Liver (tissue), 9 donors: ENCODE measurements around the gene SERPIND1. TPM values are rescaled to one million over a fixed set of nuclear protein-coding genes. Genes with fewer than 3 reads are reported as not detected.

Experiments used
- DNase-seq: peaks from one replicate; pipeline ENCODE4 v3.0.0-alpha.2; 2017; ENCODE audit warnings: low spot score
- H3K27ac ChIP-seq, 2 donors: one replicate each; pipeline ENCODE4 v1.7.0; 2013; ENCODE audit warnings: inconsistent platforms in 2 of 2, low read length in 2 of 2, control low read depth in 1 of 2, low read depth in 1 of 2, mild to moderate bottlenecking in 1 of 2
- H3K27me3 ChIP-seq, 4 donors: one replicate each; pipeline versions ENCODE4 v1.6.1 to v1.7.0; 2013; ENCODE audit warnings: low read length in 3 of 4, inconsistent platforms in 1 of 4, mild to moderate bottlenecking in 1 of 4, moderate library complexity in 1 of 4; ENCODE audit not compliant: control insufficient read depth in 4 of 4, insufficient read depth in 4 of 4
- H3K36me3 ChIP-seq, 4 donors: one replicate each; pipeline versions ENCODE4 v1.6.1 to v1.7.0; 2013; ENCODE audit warnings: low read length in 3 of 4, mild to moderate bottlenecking in 3 of 4, low read depth in 1 of 4, moderate library complexity in 1 of 4; ENCODE audit not compliant: control insufficient read depth in 4 of 4, insufficient read depth in 3 of 4
- H3K4me1 ChIP-seq, 4 donors: one replicate each; pipeline versions ENCODE4 v1.6.1 to v1.7.0; 2013; ENCODE audit warnings: low read length in 3 of 4, mild to moderate bottlenecking in 3 of 4, moderate library complexity in 1 of 4; ENCODE audit not compliant: control insufficient read depth in 4 of 4, insufficient read depth in 4 of 4
- H3K4me3 ChIP-seq, 3 donors: one replicate each; pipeline versions ENCODE4 v1.6.1 to v1.7.0; 2013; ENCODE audit warnings: low read length in 3 of 3, control low read depth in 1 of 3, low read depth in 1 of 3, mild to moderate bottlenecking in 1 of 3
- H3K9ac ChIP-seq, 2 donors: one replicate each; pipeline ENCODE4 v1.7.0; 2013; ENCODE audit warnings: low read length in 2 of 2, mild to moderate bottlenecking in 2 of 2, moderate library complexity in 2 of 2, control low read depth in 1 of 2, low read depth in 1 of 2
- H3K9me3 ChIP-seq, 4 donors: one replicate each; pipeline versions ENCODE4 v1.6.1 to v1.7.0; 2013; ENCODE audit warnings: low read length in 3 of 4; ENCODE audit not compliant: control insufficient read depth in 4 of 4
- ATF3 ChIP-seq: IDR thresholded peaks from 2 replicates; pipeline ENCODE4 v1.6.1; 2016; ENCODE audit warnings: antibody characterized with exemption
- CTCF ChIP-seq: fragments of 150-350 bp; IDR thresholded peaks from 2 replicates; pipeline ENCODE4 v1.5.1; 2017; ENCODE audit warnings: improper control_type of control experiment, low read depth, low read length; ENCODE audit not compliant: missing input control
- EGR1 ChIP-seq, 2 donors: IDR thresholded peaks; 2 replicates each; pipeline ENCODE4 v1.6.1; 2016 to 2018; ENCODE audit warnings: antibody characterized with exemption in 2 of 2, low read depth in 2 of 2
- FOXA1 ChIP-seq: IDR thresholded peaks from 2 replicates; pipeline ENCODE4 v1.6.1; 2016; ENCODE audit warnings: antibody characterized with exemption
- FOXA2 ChIP-seq: IDR thresholded peaks from 2 replicates; pipeline ENCODE4 v1.6.1; 2016; ENCODE audit warnings: antibody characterized with exemption
- GABPA ChIP-seq, 2 donors: IDR thresholded peaks in 1 of 2; conservative IDR thresholded peaks in 1 of 2; 2 replicates each; pipeline ENCODE4 v1.6.1; 2016; ENCODE audit warnings: antibody characterized with exemption in 2 of 2, mild to moderate bottlenecking in 1 of 2, moderate library complexity in 1 of 2
- HNF4G ChIP-seq: IDR thresholded peaks from 2 replicates; pipeline ENCODE4 v1.6.1; 2016; ENCODE audit warnings: antibody characterized with exemption
- JUND ChIP-seq, 2 donors: IDR thresholded peaks; 2 replicates each; pipeline ENCODE4 v1.6.1; 2016; ENCODE audit warnings: antibody characterized with exemption in 2 of 2
- MAX ChIP-seq: IDR thresholded peaks from 2 replicates; pipeline ENCODE4 v1.6.1; 2016; ENCODE audit warnings: antibody characterized with exemption
- NR2F2 ChIP-seq: IDR thresholded peaks from 2 replicates; pipeline ENCODE4 v1.6.1; 2016; ENCODE audit warnings: antibody characterized with exemption
- RAD21 ChIP-seq, 2 donors: IDR thresholded peaks; 2 replicates each; pipeline ENCODE4 v1.6.1; 2016; ENCODE audit warnings: antibody characterized with exemption in 2 of 2, mild to moderate bottlenecking in 2 of 2
- RXRA ChIP-seq, 2 donors: IDR thresholded peaks; 2 replicates each; pipeline ENCODE4 v1.6.1; 2017 to 2018; ENCODE audit warnings: antibody characterized with exemption in 2 of 2, mild to moderate bottlenecking in 1 of 2
- SP1 ChIP-seq: IDR thresholded peaks from 2 replicates; pipeline ENCODE4 v1.6.1; 2018; ENCODE audit warnings: antibody characterized with exemption, mild to moderate bottlenecking
- TAF1 ChIP-seq: conservative IDR thresholded peaks from 2 replicates; pipeline ENCODE4 v1.6.1; 2016; ENCODE audit warnings: antibody characterized with exemption, mild to moderate bottlenecking
- YY1 ChIP-seq: IDR thresholded peaks from 2 replicates; pipeline ENCODE4 v1.6.1; 2016; ENCODE audit warnings: antibody characterized with exemption, mild to moderate bottlenecking
- ZBTB33 ChIP-seq: IDR thresholded peaks from 2 replicates; pipeline ENCODE4 v1.6.1; 2016; ENCODE audit warnings: antibody characterized with exemption
- WGBS: extraction: QIAGEN DNeasy Blood & Tissue Kit; methylation state at CpG from one replicate; pipeline ENCODE4 v1.1.7; 2013; 5-methylcytosine and 5-hydroxymethylcytosine counted together
- polyA plus RNA-seq, 2 donors: library from polyadenylated mRNA; stranded (reverse) in 1 of 2; unstranded in 1 of 2; fragments of 200-250 nt in 1 of 2; fragments of >200 nt in 1 of 2; fragmentation: Nextera tagmentation in 1 of 2; extraction: Ambion mirVana in 1 of 2; gene quantifications; one replicate each; pipeline versions ENCODE4 v1.2.1 to v1.2.3, GENCODE V29; 2013 to 2015
- total RNA-seq, 2 donors: library from RNA; depleted of rRNA; stranded (reverse); fragments of >200 nt; gene quantifications; one replicate each; pipeline ENCODE4 v1.2.3, GENCODE V29; 2014
- donor health status: healthy.
- donor health status: healthy.
- donor health status: healthy.
- donor health status: healthy.
- donor health status: healthy.

The SERPIND1 gene
- total and polyA plus RNA-seq, 4 donors: 117 to 176 (median 170) TPM

GRCh38 chr22:20834206-20834605 is 60.3 kb downstream of the SERPIND1 start:
- H3K4me1 ChIP-seq: no peaks in the 10 kb centered on the region
- 96% methylated on average over 3 of the region's 3 CpGs for WGBS
- H3K9me3 ChIP-seq: no peaks in the 10 kb centered on the region
- H3K9ac ChIP-seq: no peak overlapping the region
- no peak overlapping the region for H3K27ac ChIP-seq
- no peaks in the 10 kb centered on the region for H3K27me3 ChIP-seq
- TF ChIP-seq RXRA (IDR thresholded peaks at IDR 0.05): no peak
- TF ChIP-seq SP1: no peak
- no peak for TF ChIP-seq CTCF
- H3K36me3 ChIP-seq: peaks cover 7 to 27% (median 18%) of the 10 kb centered on the region in 4 donors
- no peak overlapping the region for H3K4me3 ChIP-seq
- DNase-seq: no peak

GRCh38 chr22:20834725-20835124 is 60.8 kb downstream of the SERPIND1 start:
- no peak for DNase-seq
- Histone ChIP-seq H3K9me3 (no peaks in the 10 kb centered on the region), H3K36me3 (peaks cover 7 to 27% (median 18%) of the 10 kb centered on the region in 4 donors), H3K4me1 (no peaks in the 10 kb centered on the region), H3K9ac (no peak overlapping the region), H3K4me3 (no peak overlapping the region), H3K27me3 (no peaks in the 10 kb centered on the region), H3K27ac (no peak overlapping the region)
- 97% methylated on average over 3 of the region's 3 CpGs for WGBS
- no peak for TF ChIP-seq RAD21 (IDR thresholded peaks at IDR 0.05)
- no peak for TF ChIP-seq ZBTB33
- no peak for TF ChIP-seq GABPA (IDR thresholded peaks at IDR 0.05 in 1 of 2, conservative IDR thresholded peaks at IDR 0.05 in 1 of 2)
- TF ChIP-seq TAF1: no peak
- no peak for TF ChIP-seq FOXA1
- TF ChIP-seq MAX: no peak
- TF ChIP-seq ATF3: no peak
- TF ChIP-seq RXRA (IDR thresholded peaks at IDR 0.05): no peak
- no peak for TF ChIP-seq JUND (IDR thresholded peaks at IDR 0.05)
- TF ChIP-seq YY1: no peak
- no peak for TF ChIP-seq EGR1 (IDR thresholded peaks at IDR 0.05; ENCODE audit: low read depth in 2 of 2)
- no peak for TF ChIP-seq FOXA2
- no peak for TF ChIP-seq CTCF
- no peak for TF ChIP-seq NR2F2
- TF ChIP-seq HNF4G: no peak

Other genes with a start within 250 kb of the SERPIND1 start
- gene PI4KA, start 84.7 kb downstream of the SERPIND1 start, total RNA-seq: 10 to 100 TPM; 38.0 to 47.5 TPM
- gene PI4KA, start 84.7 kb downstream of the SERPIND1 start, polyA plus RNA-seq: 10 to 100 TPM; 19.4 to 34.5 TPM
- 10 to 100 TPM; 10.5 to 13.2 TPM for gene SNAP29, start 84.9 kb downstream of the SERPIND1 start, total RNA-seq
- gene SNAP29, start 84.9 kb downstream of the SERPIND1 start, polyA plus RNA-seq: 10 to 100 TPM; 19.3 to 26.2 TPM
- 10 to 100 TPM; 30.0 to 45.5 TPM for gene CRKL, start 143.3 kb downstream of the SERPIND1 start, total RNA-seq
- gene CRKL, start 143.3 kb downstream of the SERPIND1 start, polyA plus RNA-seq: 10 to 100 TPM; 12.0 to 15.2 TPM
- gene AIFM3, start 193.1 kb downstream of the SERPIND1 start, total RNA-seq: under 1 TPM; 0.51 to 0.75 TPM
- gene AIFM3, start 193.1 kb downstream of the SERPIND1 start, polyA plus RNA-seq: 1 to 10 TPM in 1 of 2 donors, under 1 TPM in 1; 0.38 to 1.1 TPM
- 10 to 100 TPM; 11.1 to 32.5 TPM for gene LZTR1, start 208.2 kb downstream of the SERPIND1 start, total RNA-seq
- gene LZTR1, start 208.2 kb downstream of the SERPIND1 start, polyA plus RNA-seq: 10 to 100 TPM in 1 of 2 donors, 1 to 10 TPM in 1; 7.9 to 15.3 TPM
- gene THAP7, start 228.0 kb downstream of the SERPIND1 start, total RNA-seq: 10 to 100 TPM; 10.4 to 18.3 TPM
- gene THAP7, start 228.0 kb downstream of the SERPIND1 start, polyA plus RNA-seq: 10 to 100 TPM; 20.6 to 21.9 TPM
- under 1 TPM; 0.05 to 0.59 TPM for gene P2RX6, start 241.1 kb downstream of the SERPIND1 start, total RNA-seq
- under 1 TPM; 0.18 to 0.48 TPM for gene P2RX6, start 241.1 kb downstream of the SERPIND1 start, polyA plus RNA-seq